ENCODE data around the gene CENPH.
A peak's percentile ranks its signal among the peaks of the same experiment; 100 is the strongest.
"Not testable (repeated sequence)": the region's sequence is repeated elsewhere in the genome, so short reads cannot be mapped to it uniquely, and the experiment has no call there.

The CENPH gene, protein sequence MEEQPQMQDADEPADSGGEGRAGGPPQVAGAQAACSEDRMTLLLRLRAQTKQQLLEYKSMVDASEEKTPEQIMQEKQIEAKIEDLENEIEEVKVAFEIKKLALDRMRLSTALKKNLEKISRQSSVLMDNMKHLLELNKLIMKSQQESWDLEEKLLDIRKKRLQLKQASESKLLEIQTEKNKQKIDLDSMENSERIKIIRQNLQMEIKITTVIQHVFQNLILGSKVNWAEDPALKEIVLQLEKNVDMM

DNA sequence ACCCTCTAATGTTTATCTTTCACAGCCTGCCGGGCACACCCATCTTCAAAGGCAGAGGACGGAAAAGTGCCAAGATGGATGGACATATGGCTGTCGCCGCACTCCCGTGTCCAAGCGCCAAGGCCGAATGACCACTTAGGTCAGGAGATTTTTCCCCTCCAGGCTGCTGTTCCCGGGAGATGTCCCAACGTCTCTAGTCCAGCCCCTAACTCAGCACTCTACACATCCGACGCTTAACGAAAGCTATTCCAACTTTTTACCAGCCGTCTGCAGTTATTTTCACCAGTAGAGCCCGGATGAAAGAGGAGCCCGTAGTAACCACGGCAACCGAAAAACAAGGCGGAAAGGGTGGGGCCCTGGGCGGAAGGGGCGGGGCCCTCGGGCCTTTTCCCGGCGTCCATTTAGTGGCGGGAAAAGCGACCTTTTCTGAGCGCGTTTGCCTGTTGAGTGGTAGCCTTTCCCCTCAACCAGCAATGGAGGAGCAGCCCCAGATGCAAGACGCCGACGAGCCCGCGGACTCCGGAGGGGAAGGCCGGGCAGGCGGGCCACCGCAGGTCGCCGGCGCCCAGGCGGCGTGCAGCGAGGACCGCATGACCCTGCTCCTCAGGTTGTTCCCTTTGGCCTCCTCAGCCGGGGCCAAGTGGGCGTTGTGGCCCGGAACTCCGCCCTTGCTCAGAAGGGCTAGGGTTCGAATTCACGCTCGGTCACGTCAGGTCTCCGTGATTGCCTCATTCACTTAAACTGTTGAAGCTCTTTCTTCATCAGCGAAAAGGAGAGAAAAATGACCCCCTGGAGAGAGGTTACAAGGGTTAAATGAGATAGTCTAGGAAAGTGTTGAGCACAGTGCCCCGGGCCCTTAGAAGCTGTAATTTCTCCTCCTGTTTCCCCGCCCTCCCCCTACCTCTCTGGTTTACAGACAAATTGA lies at the start of gene CENPH:
Gene CENPH (plus strand): TSS at position 422 of the 925 bp plus-strand sequence. CDS start 52 bp downstream, at position 474.
- peak; percentile 89 for DNase-seq

DNA sequence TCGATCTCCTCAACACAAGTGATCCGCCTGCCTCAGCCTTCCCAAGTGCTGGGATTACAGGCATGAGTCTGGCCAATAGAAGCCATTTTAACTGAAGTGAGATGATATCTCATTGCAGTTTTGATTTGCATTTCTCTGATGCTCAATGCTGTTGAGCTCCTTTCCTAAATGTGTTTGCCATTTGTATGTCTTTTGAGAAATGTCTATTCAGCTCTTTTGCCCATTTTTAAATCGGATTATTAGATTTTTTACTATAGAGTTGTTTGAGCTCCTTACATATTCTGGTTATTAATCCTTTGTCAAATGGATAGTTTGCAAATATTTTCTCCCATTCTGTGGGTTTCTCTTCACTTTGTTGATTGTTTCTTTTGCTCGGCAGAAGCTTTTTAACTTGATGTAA lies 49.1 kb upstream of the CENPH start:
- not testable (repeated sequence) for DNase-seq

DNA sequence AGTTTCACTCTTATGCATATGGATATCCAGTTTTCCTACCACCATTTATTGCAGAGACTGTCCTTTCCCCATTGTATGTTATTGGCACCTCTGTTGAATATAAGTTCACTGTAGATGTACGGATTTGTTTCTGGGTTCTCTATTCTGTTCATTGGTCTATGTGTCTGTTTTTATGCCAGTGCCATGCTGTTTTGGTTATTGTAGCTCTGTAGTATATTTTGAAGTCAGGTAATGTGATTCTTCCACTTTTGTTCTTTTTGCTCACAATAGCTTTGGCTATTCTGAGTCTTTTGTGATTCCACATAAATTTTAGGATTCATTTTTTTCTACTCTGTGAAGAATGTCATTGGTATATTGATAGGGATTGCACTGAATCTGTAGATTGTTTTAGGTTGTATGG lies 48.6 kb upstream of the CENPH start:
- DNase-seq, result no peak

DNA sequence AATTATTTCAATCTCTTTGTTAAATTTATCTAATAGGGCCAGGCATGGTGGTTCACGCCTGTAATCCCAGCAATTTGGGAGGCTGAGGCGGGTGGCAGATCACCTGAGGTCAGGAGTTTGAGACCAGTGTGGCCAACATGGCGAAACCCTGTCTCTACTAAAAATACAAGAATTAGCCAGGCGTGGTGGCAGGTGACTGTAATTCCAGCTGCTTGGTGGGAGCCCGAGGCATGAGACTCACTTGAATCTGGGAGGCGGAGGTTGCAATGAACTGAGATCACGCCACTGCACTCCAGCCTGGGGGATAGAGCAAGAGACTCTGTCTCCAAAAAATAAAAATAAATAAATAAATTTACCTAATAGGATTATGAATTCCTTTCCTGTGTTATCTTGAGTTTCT lies 40.8 kb upstream of the CENPH start:
- not testable (repeated sequence) for DNase-seq

DNA sequence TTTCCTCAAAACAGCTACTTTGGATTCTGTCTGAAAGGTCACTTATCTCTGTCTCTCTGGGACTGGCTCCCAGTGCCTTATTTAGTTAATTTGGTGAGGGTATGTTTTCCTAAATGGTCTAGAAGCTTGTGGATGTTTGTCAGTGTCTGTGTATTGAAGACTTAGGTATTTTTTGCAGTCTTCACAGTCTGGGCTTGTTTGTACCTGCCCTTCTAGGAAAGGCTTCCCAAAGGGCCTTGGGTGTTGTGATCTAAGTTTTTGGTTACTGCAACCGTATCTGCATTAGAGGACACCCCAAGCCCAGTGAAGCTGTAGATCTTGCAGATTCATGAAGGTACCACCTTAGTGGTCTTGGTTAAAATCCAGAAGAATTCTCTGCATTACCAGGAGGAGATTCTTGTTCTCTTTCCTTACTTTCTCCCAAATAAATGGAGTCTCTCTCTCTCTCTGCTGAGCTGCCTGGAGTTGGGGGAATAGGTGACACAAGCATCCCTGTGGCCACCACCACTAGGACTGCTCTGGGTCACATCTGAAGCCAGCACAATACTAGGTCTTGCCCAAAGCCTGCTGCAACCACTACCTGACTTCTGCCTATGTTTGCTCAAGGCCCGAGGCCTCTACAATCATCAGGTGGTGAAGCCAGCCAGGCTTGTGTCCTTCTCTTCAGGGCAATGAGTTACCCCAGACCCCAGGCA lies 40.3 kb upstream of the CENPH start:
- DNase-seq, result no peak

DNA sequence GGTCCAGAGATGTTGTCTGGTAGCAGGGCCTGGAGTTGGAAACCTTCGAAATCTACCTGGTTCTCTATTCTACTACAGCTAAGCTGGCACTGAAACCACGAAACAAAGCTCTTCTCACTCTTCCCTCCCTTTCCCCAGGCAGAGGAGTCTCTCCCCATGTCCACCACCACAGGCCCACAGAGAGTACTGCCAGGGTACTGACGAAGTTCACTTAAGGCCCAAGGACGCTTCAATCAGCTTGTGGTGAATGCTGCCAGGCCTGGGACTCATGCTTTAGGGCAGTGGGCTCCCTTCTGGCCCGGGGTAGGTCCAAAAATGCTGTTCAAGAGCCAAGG lies 39.7 kb upstream of the CENPH start:
- no peak for DNase-seq

DNA sequence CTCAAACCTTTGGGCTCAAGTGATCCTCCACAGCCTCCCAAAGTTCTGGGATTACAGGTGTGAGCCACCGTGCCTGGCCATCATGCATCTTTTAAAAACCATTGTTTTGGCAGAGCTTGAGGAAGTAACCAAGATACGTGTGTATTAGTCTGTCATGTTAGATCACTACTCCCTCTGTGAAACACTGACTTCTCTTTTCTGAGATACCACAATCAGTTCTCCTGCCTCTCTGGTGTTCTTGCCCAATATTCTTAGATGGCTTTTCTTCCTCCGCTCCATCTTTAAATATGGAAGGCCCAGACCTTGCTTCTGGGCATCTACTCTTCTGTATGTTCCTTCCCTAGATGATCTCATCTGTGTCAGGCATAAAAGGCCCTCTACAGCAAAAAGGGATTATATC lies 36.7 kb upstream of the CENPH start:
- DNase-seq, result no peak

DNA sequence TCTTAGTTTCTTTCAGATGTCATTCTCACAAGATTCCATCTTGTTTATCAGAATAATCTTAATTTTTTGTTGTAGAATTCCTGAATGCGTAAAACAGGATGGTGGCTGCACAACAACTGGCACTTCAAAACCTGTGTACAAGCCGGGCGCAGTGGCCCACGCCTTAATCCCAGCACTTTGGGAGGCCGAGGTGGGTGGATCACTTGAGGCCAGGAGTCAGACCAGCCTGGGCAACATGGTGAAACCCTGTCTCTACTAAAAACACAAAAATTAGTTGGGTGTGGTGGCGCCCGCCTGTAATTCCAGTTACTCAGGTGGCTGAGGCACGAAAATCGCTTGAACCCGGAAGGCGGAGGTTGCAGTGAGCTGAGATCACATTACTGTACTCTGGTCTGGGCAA lies 32.9 kb upstream of the CENPH start:
- DNase-seq, result no peak

DNA sequence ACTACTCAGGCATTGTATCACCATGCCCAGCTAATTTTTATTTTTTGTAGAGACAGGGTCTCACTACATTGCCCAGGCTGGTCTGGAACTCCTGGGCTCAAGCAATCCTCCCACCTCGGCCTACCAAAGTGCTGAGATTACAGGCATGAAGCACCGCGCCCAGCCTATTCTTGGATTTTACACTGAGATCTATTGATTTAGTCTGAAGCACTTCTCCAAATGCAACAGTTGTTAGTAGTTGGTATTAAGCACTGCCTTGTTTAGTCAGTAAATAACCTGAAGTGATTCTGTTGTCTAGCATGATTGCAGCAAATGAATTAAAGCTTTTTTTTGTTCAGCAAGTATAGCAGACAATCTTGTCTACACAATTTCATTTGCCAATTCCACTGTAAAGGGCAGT lies 31.3 kb upstream of the CENPH start:
- DNase-seq, result no peak

DNA sequence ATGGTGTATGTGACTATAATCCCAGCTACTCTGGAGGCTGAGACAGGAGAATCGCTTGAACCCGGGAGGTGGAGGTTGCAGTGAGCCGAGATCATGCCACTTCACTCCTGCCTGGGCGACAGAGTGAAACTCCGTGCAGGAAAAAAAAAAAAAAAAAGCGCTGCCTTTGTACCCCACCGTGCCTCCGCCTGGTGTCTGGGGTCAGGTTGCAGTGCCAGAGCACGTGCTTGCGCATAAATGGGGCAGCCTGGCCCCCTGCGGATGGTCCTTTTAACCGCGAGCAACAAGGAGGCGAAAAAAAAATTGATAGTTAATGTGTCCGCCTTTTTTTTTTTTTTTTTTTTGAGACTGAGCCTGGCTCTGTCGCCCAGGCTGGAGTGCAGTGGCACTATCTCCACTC lies 28.7 kb upstream of the CENPH start:
- no peak for DNase-seq

DNA sequence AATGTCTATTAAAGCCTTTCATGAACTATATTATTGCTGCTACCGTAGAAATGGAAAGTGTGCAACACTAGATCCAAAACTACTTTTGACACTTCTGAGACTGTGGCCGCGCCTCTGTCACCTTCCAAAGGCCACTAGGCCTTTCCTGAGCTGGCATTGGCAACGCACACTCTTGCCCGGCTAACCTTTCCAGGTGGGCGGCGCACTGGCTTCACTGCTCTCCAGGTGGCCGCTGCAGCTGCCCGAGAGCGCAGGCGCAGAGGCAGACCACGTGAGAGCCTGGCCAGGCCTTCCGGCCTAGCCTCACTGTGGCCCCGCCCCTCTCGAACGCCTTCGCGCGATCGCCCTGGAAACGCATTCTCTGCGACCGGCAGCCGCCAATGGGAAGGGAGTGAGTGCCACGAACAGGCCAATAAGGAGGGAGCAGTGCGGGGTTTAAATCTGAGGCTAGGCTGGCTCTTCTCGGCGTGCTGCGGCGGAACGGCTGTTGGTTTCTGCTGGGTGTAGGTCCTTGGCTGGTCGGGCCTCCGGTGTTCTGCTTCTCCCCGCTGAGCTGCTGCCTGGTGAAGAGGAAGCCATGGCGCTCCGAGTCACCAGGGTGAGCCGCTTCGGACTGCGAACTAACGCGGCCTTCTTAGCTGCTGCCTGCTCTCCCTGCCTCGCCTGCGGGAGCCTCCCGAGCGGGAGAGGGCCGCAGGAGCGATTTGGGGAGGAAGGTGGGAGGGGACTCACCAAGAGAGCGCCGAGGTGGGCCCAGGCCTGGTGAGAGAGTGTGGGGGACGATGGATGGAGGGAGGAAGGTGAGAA lies 22.5 kb upstream of the CENPH start, which contains the start of gene CCNB1:
Gene CCNB1 (plus strand): TSS at position 465 of the 807 bp plus-strand sequence. CDS start 113 bp downstream, at position 578.
- peak; percentile 97 for DNase-seq

DNA sequence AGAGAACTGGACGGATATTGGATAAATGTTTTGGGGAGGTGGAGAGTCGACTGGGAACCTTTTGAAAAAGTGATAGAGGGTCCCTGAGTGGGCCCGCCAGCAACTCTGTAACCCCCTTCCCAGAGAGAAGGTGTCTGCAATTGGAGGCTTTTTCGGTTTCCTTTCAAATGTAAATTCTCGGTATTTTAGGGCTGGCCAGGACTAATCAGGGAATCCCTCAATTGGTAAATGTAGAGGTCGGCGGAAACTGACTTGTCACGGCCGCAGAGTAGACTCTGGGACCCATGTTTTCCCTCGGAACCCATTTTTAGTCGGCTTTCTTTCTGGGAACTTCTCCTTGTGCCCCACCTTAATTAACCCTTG lies 21.9 kb upstream of the CENPH start:
- no peak for DNase-seq

DNA sequence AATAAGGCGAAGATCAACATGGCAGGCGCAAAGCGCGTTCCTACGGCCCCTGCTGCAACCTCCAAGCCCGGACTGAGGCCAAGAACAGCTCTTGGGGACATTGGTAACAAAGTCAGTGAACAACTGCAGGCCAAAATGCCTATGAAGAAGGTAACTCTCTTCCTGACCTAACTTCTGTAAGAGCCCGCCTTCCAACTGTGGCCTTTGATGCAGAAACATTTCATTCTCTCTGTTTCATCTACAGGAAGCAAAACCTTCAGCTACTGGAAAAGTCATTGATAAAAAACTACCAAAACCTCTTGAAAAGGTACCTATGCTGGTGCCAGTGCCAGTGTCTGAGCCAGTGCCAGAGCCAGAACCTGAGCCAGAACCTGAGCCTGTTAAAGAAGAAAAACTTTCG lies 21.5 kb upstream of the CENPH start:
- DNase-seq, result no peak

DNA sequence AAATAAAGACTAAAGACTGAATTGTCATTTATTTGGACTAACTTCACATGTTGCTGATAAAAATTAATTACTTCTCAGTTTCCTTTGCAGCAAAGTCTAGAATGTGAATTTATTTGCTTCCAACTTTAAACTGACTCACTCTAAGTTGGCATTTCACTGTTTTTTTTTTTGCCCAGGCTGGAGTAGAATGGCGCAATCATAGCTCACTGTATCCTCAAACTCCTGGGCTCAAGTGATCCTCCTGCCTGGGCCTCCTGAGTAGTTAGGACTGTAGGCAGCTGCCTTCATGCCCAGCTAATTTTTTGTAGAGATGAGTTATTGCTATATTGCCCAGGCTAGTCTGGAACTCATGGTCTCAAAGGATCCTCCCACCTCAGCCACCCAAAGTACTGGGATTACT lies 18.9 kb upstream of the CENPH start:
- DNase-seq, result no peak

DNA sequence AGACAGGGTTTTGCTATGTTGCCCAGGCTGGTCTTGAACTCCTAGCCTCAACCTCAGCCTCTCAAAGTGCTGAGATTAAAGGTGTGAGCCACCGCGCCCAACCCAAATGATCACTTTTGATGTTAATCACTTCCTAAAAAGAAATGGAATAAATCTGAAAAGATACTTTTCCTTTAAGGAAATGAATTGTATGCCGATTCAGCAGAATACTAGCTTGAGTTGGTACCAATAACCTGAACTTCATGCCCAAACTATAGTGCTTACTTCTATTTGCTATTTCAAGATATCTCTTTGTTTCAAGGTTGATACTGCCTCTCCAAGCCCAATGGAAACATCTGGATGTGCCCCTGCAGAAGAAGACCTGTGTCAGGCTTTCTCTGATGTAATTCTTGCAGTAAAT lies 18.4 kb upstream of the CENPH start:
- DNase-seq, result no peak

DNA sequence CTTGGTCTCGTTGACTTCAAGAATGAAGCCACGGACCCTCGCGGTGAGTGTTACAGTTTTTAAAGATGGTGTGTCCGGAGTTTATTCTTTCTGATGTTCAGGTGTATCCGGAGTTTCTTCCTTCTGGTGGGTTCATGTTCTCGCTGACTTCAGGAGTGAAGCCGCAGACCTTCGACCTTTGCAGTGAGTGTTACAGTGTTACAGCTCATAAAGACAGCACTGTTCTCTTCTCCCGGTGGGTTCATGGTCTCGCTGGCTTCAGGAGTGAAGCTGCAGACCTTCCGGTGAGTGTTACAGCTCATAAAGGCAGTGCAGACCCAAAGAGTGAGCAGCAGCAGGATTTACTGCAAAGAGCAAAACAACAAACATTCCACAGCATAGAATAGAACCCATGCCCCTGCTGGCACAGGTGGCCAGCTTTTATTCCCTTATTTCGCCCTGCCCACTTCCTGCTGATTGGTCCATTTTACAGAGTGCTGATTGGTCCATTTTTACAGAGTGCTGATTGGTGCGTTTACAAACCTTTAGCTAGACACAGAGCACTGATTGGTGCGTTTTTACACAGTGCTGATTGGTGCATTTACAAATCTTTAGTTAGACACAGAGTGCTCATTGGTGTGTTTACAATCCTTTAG lies 7.6 kb upstream of the CENPH start:
- not testable (repeated sequence) for DNase-seq

DNA sequence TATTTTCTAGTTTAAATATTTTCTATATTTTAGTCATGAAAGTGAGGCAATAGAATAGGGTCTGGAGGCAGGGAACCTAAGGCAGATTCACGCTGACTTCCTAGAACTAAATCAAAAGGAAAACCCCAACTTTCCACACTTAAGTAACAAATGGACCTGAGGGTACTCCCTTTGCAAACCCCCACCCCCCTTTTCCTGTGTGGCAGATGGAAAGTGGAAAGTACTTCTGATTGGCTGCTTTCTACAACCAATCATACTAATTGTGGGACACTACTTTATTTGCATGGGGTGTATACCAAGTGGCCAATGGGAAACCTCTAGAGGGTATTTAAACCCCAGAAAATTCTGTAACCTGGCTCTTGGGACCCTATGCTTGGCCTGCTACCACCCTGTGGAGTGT lies 4.8 kb upstream of the CENPH start:
- DNase-seq, result no peak

DNA sequence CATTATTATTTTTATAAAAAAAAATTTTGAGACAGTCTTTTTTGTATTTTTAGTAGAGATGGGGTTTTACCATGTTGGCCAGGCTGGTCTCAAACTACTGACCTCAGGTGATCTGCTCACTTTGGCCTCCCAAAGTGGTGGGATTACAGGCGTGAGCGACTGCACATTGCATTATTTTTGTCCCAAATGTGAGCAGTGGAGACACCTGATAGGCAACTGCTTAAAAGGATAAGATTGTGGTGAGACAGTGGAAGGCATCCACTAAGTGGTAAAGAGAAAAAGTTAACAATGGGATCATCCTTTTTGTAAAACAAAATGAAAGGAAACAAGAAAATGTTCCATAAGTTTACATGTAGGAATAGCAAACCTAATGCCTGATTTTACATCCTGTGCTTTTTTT lies 2.0 kb upstream of the CENPH start:
- no peak for DNase-seq

DNA sequence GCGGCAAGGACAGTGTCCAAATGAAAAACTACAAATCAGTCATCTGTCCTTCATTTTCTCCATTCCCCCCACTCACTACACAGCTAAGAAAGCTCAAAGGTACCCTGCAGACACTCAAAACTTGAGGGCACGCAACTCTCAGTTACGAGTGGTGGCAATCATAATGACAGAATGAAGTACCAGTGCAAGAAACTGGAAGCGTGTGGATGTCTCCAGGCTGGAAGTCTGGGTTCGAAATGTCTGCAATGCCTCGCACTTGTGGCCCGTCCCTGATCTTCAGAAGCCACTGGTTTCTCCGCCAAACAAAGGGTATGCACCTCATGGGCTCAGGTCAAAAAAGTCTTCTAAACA lies 597 bp upstream of the CENPH start:
- DNase-seq, result no peak

DNA sequence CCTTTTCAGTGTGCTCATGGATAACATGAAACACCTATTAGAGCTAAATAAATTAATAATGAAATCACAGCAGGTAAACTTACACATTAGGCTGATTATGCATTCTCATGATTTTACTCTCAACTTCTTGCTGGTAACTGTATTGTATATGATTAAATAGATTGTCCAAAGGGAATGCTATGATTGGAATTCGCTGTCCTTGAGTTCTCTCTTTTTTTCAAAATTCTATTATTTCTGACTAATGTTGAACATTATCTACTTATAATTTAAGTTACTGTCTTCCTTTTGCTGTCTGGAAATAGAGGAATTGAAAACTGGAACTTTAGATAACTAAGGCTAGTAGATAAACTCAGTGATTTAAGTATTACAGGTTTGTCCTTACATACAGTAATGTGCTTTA lies 13.1 kb downstream of the CENPH start:
- DNase-seq, result no peak

DNA sequence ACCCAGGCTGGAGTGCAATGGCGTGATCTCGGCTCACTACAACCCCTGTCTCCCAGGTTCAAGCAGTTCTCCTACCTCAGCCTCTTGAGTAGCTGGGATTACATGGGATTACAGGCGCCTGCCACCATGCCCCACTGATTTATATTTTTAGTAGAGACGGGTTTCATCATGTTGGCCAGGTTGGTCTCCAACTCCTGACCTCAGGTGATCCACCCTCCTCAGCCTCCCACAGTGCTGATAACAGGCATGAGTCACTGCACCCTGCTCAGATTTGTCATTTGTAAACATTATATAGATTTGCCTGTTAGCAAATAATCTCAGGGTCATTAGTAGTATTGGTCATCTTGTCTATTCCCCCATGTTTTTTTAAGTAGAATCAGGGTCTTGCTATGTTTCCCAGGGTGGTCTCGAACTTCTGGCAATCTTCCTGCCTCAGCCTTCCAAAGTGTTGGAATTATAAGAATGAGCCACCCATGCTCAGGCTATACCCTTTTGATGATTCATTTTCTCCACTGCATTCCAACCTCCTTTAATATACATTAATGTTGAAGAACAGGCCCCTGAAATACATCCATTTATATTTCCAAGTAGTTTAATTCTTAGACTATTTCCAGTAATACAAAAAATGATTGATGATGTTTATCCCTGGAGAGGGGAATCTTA lies 17.3 kb downstream of the CENPH start:
- DNase-seq, result peak; percentile 16

DNA sequence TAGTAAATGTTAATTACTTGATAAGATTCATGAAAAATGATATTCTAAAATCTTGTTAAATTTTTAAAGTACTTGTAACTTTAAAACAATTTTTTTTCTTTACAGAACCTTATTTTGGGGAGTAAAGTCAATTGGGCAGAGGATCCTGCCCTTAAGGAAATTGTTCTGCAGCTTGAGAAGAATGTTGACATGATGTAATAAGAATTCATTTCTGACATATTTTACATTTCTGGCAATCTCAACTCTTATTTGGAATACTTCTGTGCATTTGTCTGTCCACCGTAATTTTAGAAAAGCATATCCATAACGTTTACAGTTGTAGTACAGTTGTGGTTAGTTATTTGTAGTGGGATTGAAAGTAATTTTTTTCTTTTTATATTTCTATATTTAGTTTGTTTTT lies 20.2 kb downstream of the CENPH start:
- no peak for DNase-seq
